AG04449 (cell line): ENCODE measurements around the gene PNMA8B.

Experiments used
- CTCF ChIA-PET: fragments of 350-600 bp; formaldehyde crosslinking; extraction: SDS; loops from one replicate; lab custom pipeline; 2021; ENCODE audit warnings: antibody characterized with exemption; lab: Yijun Ruan, JAX
- POLR2A ChIA-PET: fragments of 400-600, 350-600 bp; formaldehyde crosslinking; extraction: SDS; loops from one replicate; lab custom pipeline; 2020; ENCODE audit warnings: antibody characterized with exemption, inconsistent platforms; lab: Yijun Ruan, JAX
- DNase-seq: peaks from one replicate; pipeline ENCODE4 v3.0.0-alpha.2; 2010; ENCODE audit warnings: low read depth, low spot score
- H3K4me3 ChIP-seq: 2 replicates; pipeline ENCODE4 v1.5.1; 2011; ENCODE audit warnings: low read depth, mild to moderate bottlenecking, control low read depth, low read length
- TF ChIP-seq, protein P1 (sequence below): IDR thresholded peaks from one replicate; pipeline ENCODE4 v1.5.1; 2011; ENCODE audit warnings: mild to moderate bottlenecking, moderate library complexity, low read length, control low read depth, inconsistent platforms; ENCODE audit not compliant: insufficient read depth; ENCODE audit errors: missing control alignments

Gene PNMA8B, protein sequence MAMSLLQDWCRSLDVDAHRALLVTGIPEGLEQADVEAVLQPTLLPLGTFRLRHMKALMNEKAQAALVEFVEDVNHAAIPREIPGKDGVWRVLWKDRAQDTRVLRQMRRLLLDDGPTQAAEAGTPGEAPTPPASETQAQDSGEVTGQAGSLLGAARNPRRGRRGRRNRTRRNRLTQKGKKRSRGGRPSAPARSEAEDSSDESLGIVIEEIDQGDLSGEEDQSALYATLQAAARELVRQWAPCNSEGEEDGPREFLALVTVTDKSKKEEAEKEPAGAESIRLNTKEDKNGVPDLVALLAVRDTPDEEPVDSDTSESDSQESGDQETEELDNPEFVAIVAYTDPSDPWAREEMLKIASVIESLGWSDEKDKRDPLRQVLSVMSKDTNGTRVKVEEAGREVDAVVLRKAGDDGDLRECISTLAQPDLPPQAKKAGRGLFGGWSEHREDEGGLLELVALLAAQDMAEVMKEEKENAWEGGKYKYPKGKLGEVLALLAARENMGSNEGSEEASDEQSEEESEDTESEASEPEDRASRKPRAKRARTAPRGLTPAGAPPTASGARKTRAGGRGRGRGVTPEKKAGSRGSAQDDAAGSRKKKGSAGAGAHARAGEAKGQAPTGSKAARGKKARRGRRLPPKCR

GRCh38 chr19:46495786-46496099 lies at the start of gene PNMA8B:
Gene PNMA8B (minus strand): TSS chr19:46495867. CDS start chr19:46495465, 402 bp downstream.
- TF ChIP-seq, protein P1, sequence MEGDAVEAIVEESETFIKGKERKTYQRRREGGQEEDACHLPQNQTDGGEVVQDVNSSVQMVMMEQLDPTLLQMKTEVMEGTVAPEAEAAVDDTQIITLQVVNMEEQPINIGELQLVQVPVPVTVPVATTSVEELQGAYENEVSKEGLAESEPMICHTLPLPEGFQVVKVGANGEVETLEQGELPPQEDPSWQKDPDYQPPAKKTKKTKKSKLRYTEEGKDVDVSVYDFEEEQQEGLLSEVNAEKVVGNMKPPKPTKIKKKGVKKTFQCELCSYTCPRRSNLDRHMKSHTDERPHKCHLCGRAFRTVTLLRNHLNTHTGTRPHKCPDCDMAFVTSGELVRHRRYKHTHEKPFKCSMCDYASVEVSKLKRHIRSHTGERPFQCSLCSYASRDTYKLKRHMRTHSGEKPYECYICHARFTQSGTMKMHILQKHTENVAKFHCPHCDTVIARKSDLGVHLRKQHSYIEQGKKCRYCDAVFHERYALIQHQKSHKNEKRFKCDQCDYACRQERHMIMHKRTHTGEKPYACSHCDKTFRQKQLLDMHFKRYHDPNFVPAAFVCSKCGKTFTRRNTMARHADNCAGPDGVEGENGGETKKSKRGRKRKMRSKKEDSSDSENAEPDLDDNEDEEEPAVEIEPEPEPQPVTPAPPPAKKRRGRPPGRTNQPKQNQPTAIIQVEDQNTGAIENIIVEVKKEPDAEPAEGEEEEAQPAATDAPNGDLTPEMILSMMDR, result no peak
- peak within 1 kb of the TSS; percentile 46 for H3K4me3 ChIP-seq
- POLR2A ChIA-PET, result no interaction called here
- no peak for DNase-seq
- CTCF ChIA-PET, result no interaction called here

GRCh38 chr19:46544651-46545050 lies 49.0 kb upstream of the PNMA8B start:
- ChIA-PET POLR2A (no interaction called here), CTCF (interaction anchor here (1.0 to 17.5 kb wide), 10 partner anchors 11 to 161 kb away, joined by 3 to 373 read pairs (median 10); partner anchors contain the start of gene DACT3)
- H3K4me3 ChIP-seq, result no peak overlapping the region
- TF ChIP-seq, protein P1, result no peak
- no peak for DNase-seq

GRCh38 chr19:46542428-46543230 lies 47.0 kb upstream of the PNMA8B start:
- peak; percentile 73 for DNase-seq
- no peak overlapping the region for H3K4me3 ChIP-seq
- ChIA-PET CTCF (interaction anchor here (0.6 to 17.5 kb wide), 42 partner anchors 8 to 904 kb away, joined by 3 to 373 read pairs (median 4); partner anchors contain the start of gene DACT3), POLR2A (no interaction called here)
- TF ChIP-seq, protein P1, result peak; percentile 60

GRCh38 chr19:46537136-46538097 lies 41.8 kb upstream of the PNMA8B start:
- CTCF ChIA-PET, result interaction anchor here (0.6 to 17.5 kb wide), 27 partner anchors 10 to 257 kb away, joined by 3 to 373 read pairs (median 6); partner anchors contain the start of gene DACT3
- TF ChIP-seq, protein P1, result peak; percentile 86
- DNase-seq, result no peak
- POLR2A ChIA-PET, result no interaction called here
- H3K4me3 ChIP-seq, result no peak overlapping the region

DNA sequence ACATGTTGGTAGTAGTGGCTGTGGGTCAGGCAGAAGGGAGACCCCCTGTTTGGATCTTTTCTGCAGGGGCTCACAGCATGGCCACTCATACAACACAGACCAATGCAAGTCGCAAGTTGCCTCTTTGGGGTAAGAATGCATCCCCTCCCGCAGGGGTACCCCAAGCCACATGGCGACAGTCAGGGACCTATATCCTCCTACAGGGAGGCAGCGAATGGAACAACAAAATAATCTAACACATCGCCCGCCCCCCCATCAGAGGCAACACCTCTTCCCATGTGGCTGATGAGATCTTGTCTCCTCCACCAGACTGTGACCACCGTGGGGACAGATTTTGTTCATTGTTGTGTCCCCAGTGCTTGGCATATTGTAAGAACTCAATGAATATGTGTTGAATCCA lies 40.7 kb upstream of the PNMA8B start:
- CTCF ChIA-PET, result interaction anchor here (0.6 to 17.5 kb wide), 8 partner anchors 9 to 166 kb away, joined by 3 to 373 read pairs (median 6); no protein-coding TSS in a partner anchor
- POLR2A ChIA-PET, result no interaction called here
- DNase-seq, result no peak
- H3K4me3 ChIP-seq, result no peak overlapping the region
- TF ChIP-seq, protein P1, result no peak
